ENCODE results near the gene IFI44L. TPM values are rescaled to one million over a fixed set of nuclear protein-coding genes. Genes with fewer than 3 reads are reported as not detected.

The IFI44L gene
- total RNA-seq, 1 donor from 2014 or later = 22.1 TPM

GRCh38 chr1:78677788-78678187, 57.5 kb downstream of the IFI44L start:
- Mint-ChIP-seq H3K4me1 (ENCODE audit: unreplicated experiment) (peaks cover 8% of the 10 kb centered on the region), H3K9me3 (ENCODE audit: unreplicated experiment) (no peaks in the 10 kb centered on the region), H3K27ac (ENCODE audit: unreplicated experiment) (no peak overlapping the region), H3K27me3 (ENCODE audit: unreplicated experiment) (no peaks in the 10 kb centered on the region), H3K4me3 (ENCODE audit: unreplicated experiment) (no peak overlapping the region), H3K36me3 (ENCODE audit: unreplicated experiment) (no peaks in the 10 kb centered on the region)
- no peak for DNase-seq (ENCODE audit: extremely low spot score, unreplicated experiment)
- TF ChIP-seq CTCF (IDR thresholded peaks at IDR 0.05) = no peak

- H3K4me3 Mint-ChIP-seq (ENCODE audit: unreplicated experiment) = no peak overlapping the region
- H3K27ac Mint-ChIP-seq (ENCODE audit: unreplicated experiment) = no peak overlapping the region
- no peaks in the 10 kb centered on the region for H3K27me3 Mint-ChIP-seq (ENCODE audit: unreplicated experiment)
- DNase-seq (ENCODE audit: extremely low spot score, unreplicated experiment) = no peak
- peaks cover 8% of the 10 kb centered on the region for H3K4me1 Mint-ChIP-seq (ENCODE audit: unreplicated experiment)
- H3K9me3 Mint-ChIP-seq (ENCODE audit: unreplicated experiment) = no peaks in the 10 kb centered on the region
- TF ChIP-seq CTCF (IDR thresholded peaks at IDR 0.05) = no peak
- H3K36me3 Mint-ChIP-seq (ENCODE audit: unreplicated experiment) = no peaks in the 10 kb centered on the region
Measured at GRCh38 chr1:78678324-78678723, 58.1 kb downstream of the IFI44L start.

- Mint-ChIP-seq H3K27ac (ENCODE audit: unreplicated experiment) (no peak overlapping the region), H3K4me1 (ENCODE audit: unreplicated experiment) (peaks cover 9% of the 10 kb centered on the region), H3K36me3 (ENCODE audit: unreplicated experiment) (no peaks in the 10 kb centered on the region), H3K9me3 (ENCODE audit: unreplicated experiment) (no peaks in the 10 kb centered on the region), H3K4me3 (ENCODE audit: unreplicated experiment) (no peak overlapping the region), H3K27me3 (ENCODE audit: unreplicated experiment) (no peaks in the 10 kb centered on the region)
- no peak for TF ChIP-seq CTCF (IDR thresholded peaks at IDR 0.05)
- DNase-seq (ENCODE audit: extremely low spot score, unreplicated experiment) = no peak
Measured at GRCh38 chr1:78681265-78681664, 61.0 kb downstream of the IFI44L start.

- Mint-ChIP-seq H3K4me3 (ENCODE audit: unreplicated experiment) (no peak overlapping the region), H3K4me1 (ENCODE audit: unreplicated experiment) (peaks cover 14% of the 10 kb centered on the region), H3K36me3 (ENCODE audit: unreplicated experiment) (no peaks in the 10 kb centered on the region), H3K27ac (ENCODE audit: unreplicated experiment) (no peak overlapping the region), H3K27me3 (ENCODE audit: unreplicated experiment) (no peaks in the 10 kb centered on the region), H3K9me3 (ENCODE audit: unreplicated experiment) (no peaks in the 10 kb centered on the region)
- no peak for DNase-seq (ENCODE audit: extremely low spot score, unreplicated experiment)
- no peak for TF ChIP-seq CTCF (IDR thresholded peaks at IDR 0.05)
Measured at GRCh38 chr1:78682496-78682895, 62.2 kb downstream of the IFI44L start.

GRCh38 chr1:78683079-78683478, 62.8 kb downstream of the IFI44L start:
- Mint-ChIP-seq H3K4me1 (ENCODE audit: unreplicated experiment) (peaks cover 17% of the 10 kb centered on the region), H3K36me3 (ENCODE audit: unreplicated experiment) (no peaks in the 10 kb centered on the region), H3K9me3 (ENCODE audit: unreplicated experiment) (no peaks in the 10 kb centered on the region), H3K27me3 (ENCODE audit: unreplicated experiment) (no peaks in the 10 kb centered on the region), H3K27ac (ENCODE audit: unreplicated experiment) (no peak overlapping the region), H3K4me3 (ENCODE audit: unreplicated experiment) (no peak overlapping the region)
- TF ChIP-seq CTCF (IDR thresholded peaks at IDR 0.05) = no peak
- DNase-seq (ENCODE audit: extremely low spot score, unreplicated experiment) = no peak

Data from osteocyte (in vitro differentiated cells).